WTC11 (cell line): ENCODE data around the gene PHF12.

Experiments
- ATF1 ChIP-seq: sonication (generic); formaldehyde crosslinking; IDR thresholded peaks from 2 replicates; pipeline ENCODE4 v1.8.1; 2023; ENCODE audit warnings: mild to moderate bottlenecking, moderate library complexity, missing genetic modification reagents
- CREB1 ChIP-seq: sonication (generic); formaldehyde crosslinking; IDR thresholded peaks from 2 replicates; pipeline ENCODE4 v1.8.0; 2023; ENCODE audit warnings: mild to moderate bottlenecking, missing genetic modification reagents
- ETV6 ChIP-seq: sonication (generic); formaldehyde crosslinking; IDR thresholded peaks from 2 replicates; pipeline ENCODE4 v1.8.1; 2022; ENCODE audit warnings: mild to moderate bottlenecking, missing genetic modification reagents
- SMAD3 ChIP-seq: sonication (generic); formaldehyde crosslinking; IDR thresholded peaks from 2 replicates; pipeline ENCODE4 v1.8.0; 2022; ENCODE audit warnings: missing genetic modification reagents, mild to moderate bottlenecking, borderline replicate concordance
- TP53 ChIP-seq: sonication (generic); formaldehyde crosslinking; IDR thresholded peaks from 2 replicates; pipeline ENCODE4 v1.8.1; 2023; ENCODE audit warnings: mild to moderate bottlenecking, missing genetic modification reagents
- ZNF263 ChIP-seq: sonication (generic); formaldehyde crosslinking; IDR thresholded peaks from 2 replicates; pipeline ENCODE4 v1.8.1; 2022; ENCODE audit warnings: low read depth, mild to moderate bottlenecking, moderate library complexity, missing genetic modification reagents
- ZNF281 ChIP-seq: sonication (generic); formaldehyde crosslinking; IDR thresholded peaks from 2 replicates; pipeline ENCODE4 v1.8.0; 2023; ENCODE audit warnings: mild to moderate bottlenecking, missing genetic modification reagents
- TF ChIP-seq, protein P1 (sequence below): fragments of 200-600 bp; IDR thresholded peaks from 2 replicates; pipeline ENCODE4 v1.8.0; 2022; ENCODE audit warnings: antibody characterized with exemption
- TF ChIP-seq, protein P2 (sequence below): sonication (generic); formaldehyde crosslinking; IDR thresholded peaks from 2 replicates; pipeline ENCODE4 v1.8.1; 2023; ENCODE audit warnings: mild to moderate bottlenecking, moderate library complexity, missing genetic modification reagents
- TF ChIP-seq, protein P3 (sequence below): sonication (generic); formaldehyde crosslinking; IDR thresholded peaks from 2 replicates; pipeline ENCODE4 v1.8.1; 2022; ENCODE audit warnings: low read depth, missing genetic modification reagents, borderline replicate concordance

DNA sequence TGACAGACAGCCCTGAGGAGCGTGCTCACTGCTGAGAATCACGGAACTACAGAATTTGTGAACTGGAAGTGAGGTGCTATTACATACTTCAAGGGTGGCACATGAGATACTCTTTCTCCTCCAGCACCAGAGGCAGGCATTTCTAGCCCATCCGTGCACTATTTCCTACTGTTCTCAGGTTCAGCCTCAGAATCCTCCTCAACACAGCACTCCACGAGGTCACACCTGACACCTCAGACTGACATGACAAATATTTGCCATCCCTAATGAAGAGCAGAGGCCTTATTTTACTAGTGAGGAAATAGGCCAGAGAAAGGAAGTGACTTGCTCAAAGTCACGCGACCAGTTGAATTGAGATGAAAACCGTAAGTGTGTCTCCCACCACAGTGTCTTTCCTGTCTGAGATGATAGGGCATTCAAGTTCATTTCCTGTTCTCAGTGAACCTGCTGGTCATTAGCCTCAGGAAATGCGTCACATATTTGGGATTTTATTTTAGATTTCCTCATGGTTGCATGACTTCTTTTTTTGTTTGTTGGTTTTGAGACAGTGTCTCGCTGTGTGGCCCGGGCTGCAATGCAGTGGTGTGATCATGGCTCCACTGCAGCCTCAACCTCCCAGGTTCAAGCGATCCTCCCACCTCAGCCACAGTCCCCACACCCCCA is 30.9 kb upstream of the PHF12 start:
- no peak for TF ChIP-seq ZNF281 (CRISPR knock-in tag)
- no peak for TF ChIP-seq SMAD3
- TF ChIP-seq, protein P1, sequence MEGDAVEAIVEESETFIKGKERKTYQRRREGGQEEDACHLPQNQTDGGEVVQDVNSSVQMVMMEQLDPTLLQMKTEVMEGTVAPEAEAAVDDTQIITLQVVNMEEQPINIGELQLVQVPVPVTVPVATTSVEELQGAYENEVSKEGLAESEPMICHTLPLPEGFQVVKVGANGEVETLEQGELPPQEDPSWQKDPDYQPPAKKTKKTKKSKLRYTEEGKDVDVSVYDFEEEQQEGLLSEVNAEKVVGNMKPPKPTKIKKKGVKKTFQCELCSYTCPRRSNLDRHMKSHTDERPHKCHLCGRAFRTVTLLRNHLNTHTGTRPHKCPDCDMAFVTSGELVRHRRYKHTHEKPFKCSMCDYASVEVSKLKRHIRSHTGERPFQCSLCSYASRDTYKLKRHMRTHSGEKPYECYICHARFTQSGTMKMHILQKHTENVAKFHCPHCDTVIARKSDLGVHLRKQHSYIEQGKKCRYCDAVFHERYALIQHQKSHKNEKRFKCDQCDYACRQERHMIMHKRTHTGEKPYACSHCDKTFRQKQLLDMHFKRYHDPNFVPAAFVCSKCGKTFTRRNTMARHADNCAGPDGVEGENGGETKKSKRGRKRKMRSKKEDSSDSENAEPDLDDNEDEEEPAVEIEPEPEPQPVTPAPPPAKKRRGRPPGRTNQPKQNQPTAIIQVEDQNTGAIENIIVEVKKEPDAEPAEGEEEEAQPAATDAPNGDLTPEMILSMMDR: no peak
- TF ChIP-seq, protein P2, sequence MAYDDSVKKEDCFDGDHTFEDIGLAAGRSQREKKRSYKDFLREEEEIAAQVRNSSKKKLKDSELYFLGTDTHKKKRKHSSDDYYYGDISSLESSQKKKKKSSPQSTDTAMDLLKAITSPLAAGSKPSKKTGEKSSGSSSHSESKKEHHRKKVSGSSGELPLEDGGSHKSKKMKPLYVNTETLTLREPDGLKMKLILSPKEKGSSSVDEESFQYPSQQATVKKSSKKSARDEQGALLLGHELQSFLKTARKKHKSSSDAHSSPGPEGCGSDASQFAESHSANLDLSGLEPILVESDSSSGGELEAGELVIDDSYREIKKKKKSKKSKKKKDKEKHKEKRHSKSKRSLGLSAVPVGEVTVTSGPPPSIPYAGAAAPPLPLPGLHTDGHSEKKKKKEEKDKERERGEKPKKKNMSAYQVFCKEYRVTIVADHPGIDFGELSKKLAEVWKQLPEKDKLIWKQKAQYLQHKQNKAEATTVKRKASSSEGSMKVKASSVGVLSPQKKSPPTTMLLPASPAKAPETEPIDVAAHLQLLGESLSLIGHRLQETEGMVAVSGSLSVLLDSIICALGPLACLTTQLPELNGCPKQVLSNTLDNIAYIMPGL: no peak
- no peak for TF ChIP-seq CREB1
- TF ChIP-seq, protein P3, sequence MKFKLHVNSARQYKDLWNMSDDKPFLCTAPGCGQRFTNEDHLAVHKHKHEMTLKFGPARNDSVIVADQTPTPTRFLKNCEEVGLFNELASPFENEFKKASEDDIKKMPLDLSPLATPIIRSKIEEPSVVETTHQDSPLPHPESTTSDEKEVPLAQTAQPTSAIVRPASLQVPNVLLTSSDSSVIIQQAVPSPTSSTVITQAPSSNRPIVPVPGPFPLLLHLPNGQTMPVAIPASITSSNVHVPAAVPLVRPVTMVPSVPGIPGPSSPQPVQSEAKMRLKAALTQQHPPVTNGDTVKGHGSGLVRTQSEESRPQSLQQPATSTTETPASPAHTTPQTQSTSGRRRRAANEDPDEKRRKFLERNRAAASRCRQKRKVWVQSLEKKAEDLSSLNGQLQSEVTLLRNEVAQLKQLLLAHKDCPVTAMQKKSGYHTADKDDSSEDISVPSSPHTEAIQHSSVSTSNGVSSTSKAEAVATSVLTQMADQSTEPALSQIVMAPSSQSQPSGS (CRISPR knock-in tag): no peak
- no peak for TF ChIP-seq ETV6 (CRISPR knock-in tag)
- no peak for TF ChIP-seq ZNF263 (CRISPR knock-in tag)
- no peak for TF ChIP-seq ATF1 (CRISPR knock-in tag)
- no peak for TF ChIP-seq TP53 (CRISPR knock-in tag)
